ENCODE measurements around the gene FBXO11. TPM values are rescaled to one million over a fixed set of nuclear protein-coding genes. Genes with fewer than 3 reads are reported as not detected.
"Not testable (repeated sequence)": the region's sequence is repeated elsewhere in the genome, so short reads cannot be mapped to it uniquely, and the experiment has no call there.

Gene FBXO11
- total RNA-seq, 1 donor from 2014 or later: 212 TPM

- FAIRE-seq (no peak), DNase-seq (ENCODE audit: low spot score in 2 of 2) (no peak)
Observed at GRCh38 chr2:47899915-47900816, 6.1 kb downstream of the FBXO11 start.

- no peak for DNase-seq (ENCODE audit: low spot score in 2 of 2)
- FAIRE-seq: no peak
Observed at GRCh38 chr2:47897883-47898731, 8.2 kb downstream of the FBXO11 start.

GRCh38 chr2:47897191-47897882, 9.0 kb downstream of the FBXO11 start:
- FAIRE-seq; DNase-seq (ENCODE audit: low spot score in 2 of 2): not testable (repeated sequence)

- no peak for FAIRE-seq
- DNase-seq (ENCODE audit: low spot score in 2 of 2): no peak
Observed at GRCh38 chr2:47896450-47896968, 9.8 kb downstream of the FBXO11 start.

GRCh38 chr2:47893771-47894170, 12.5 kb downstream of the FBXO11 start:
- DNase-seq (ENCODE audit: low spot score in 2 of 2) (no peak), FAIRE-seq (no peak)

GRCh38 chr2:47892338-47892730, 14.0 kb downstream of the FBXO11 start:
- FAIRE-seq (no peak), DNase-seq (ENCODE audit: low spot score in 2 of 2) (no peak)

GRCh38 chr2:47891369-47892337, 14.6 kb downstream of the FBXO11 start:
- FAIRE-seq: no peak
- no peak for DNase-seq (ENCODE audit: low spot score in 2 of 2)

GRCh38 chr2:47890711-47891368, 15.5 kb downstream of the FBXO11 start:
- no peak for DNase-seq (ENCODE audit: low spot score in 2 of 2)
- no peak for FAIRE-seq

- DNase-seq (ENCODE audit: low spot score in 2 of 2): no peak
- no peak for FAIRE-seq
Observed at GRCh38 chr2:47888581-47889280, 17.6 kb downstream of the FBXO11 start.

GRCh38 chr2:47876912-47877311, 29.4 kb downstream of the FBXO11 start:
- FAIRE-seq (no peak), DNase-seq (ENCODE audit: low spot score in 2 of 2) (no peak)

- DNase-seq (ENCODE audit: low spot score in 2 of 2): no peak
Observed at GRCh38 chr2:47872941-47873340, 33.4 kb downstream of the FBXO11 start.

GRCh38 chr2:47870641-47871540, 35.4 kb downstream of the FBXO11 start:
- DNase-seq (ENCODE audit: low spot score in 2 of 2) (no peak), FAIRE-seq (no peak)

More at GRCh38 chr2:47872941-47873340, 33.4 kb downstream of the FBXO11 start:
- FAIRE-seq: no peak

GRCh38 chr2:47869859-47870595, 36.3 kb downstream of the FBXO11 start:
- FAIRE-seq (no peak), DNase-seq (ENCODE audit: low spot score in 2 of 2) (no peak)

GRCh38 chr2:47868611-47869352, 37.5 kb downstream of the FBXO11 start:
- FAIRE-seq (no peak), DNase-seq (ENCODE audit: low spot score in 2 of 2) (no peak)

- FAIRE-seq: peak; percentile 13
- DNase-seq (ENCODE audit: low spot score in 2 of 2): peak in 1 of 2 donors; percentile 34
Observed at GRCh38 chr2:47867205-47867604, 39.1 kb downstream of the FBXO11 start.

GRCh38 chr2:47864566-47864965, 41.7 kb downstream of the FBXO11 start:
- FAIRE-seq: no peak

More at GRCh38 chr2:47864566-47864965, 41.7 kb downstream of the FBXO11 start:
- DNase-seq (ENCODE audit: low spot score in 2 of 2): no peak

Data from frontal cortex (tissue), 4 donors.